ENCODE data around the gene GLRX5. TPM values are rescaled to one million over a fixed set of nuclear protein-coding genes. Genes with fewer than 3 reads are reported as not detected.
A peak's percentile ranks its signal among the peaks of the same experiment; 100 is the strongest.

GLRX5 gene
- polyA plus RNA-seq, 2 donors, result 24.2 to 28.3 TPM

- peak overlapping the region; percentile 26 to 51 for H3K27ac ChIP-seq (ENCODE audit: low read depth in 2 of 2, low read length in 1 of 2)
- peaks cover 0 to 7% of the 10 kb centered on the region in 2 donors for H3K4me1 ChIP-seq (ENCODE audit: control insufficient read depth in 2 of 2, insufficient read depth in 2 of 2, low read length in 1 of 2)
- H3K36me3 ChIP-seq (ENCODE audit: control insufficient read depth in 2 of 2, insufficient read depth in 2 of 2, low read length in 1 of 2), result no peaks in the 10 kb centered on the region
- H3K27me3 ChIP-seq (ENCODE audit: control insufficient read depth in 1 of 2, insufficient read depth in 2 of 2, low read length in 2 of 2), result no peaks in the 10 kb centered on the region
- H3K9me3 ChIP-seq (ENCODE audit: control insufficient read depth in 2 of 2, insufficient read depth in 1 of 2, low read depth in 1 of 2, low read length in 1 of 2), result no peaks in the 10 kb centered on the region
- H3K4me3 ChIP-seq (ENCODE audit: low read depth in 1 of 2, low read length in 2 of 2), result no peak overlapping the region
- WGBS, 2 donors, result 45 to 56% methylated on average over 12 of the region's 12 CpGs
Measured at GRCh38 chr14:95523051-95523814, 11.6 kb upstream of the GLRX5 start.

- no peak overlapping the region for H3K4me3 ChIP-seq (ENCODE audit: low read depth in 1 of 2, low read length in 2 of 2)
- peaks cover 0 to 7% of the 10 kb centered on the region in 2 donors for H3K4me1 ChIP-seq (ENCODE audit: control insufficient read depth in 2 of 2, insufficient read depth in 2 of 2, low read length in 1 of 2)
Measured at GRCh38 chr14:95523815-95524448, 10.9 kb upstream of the GLRX5 start.

DNA sequence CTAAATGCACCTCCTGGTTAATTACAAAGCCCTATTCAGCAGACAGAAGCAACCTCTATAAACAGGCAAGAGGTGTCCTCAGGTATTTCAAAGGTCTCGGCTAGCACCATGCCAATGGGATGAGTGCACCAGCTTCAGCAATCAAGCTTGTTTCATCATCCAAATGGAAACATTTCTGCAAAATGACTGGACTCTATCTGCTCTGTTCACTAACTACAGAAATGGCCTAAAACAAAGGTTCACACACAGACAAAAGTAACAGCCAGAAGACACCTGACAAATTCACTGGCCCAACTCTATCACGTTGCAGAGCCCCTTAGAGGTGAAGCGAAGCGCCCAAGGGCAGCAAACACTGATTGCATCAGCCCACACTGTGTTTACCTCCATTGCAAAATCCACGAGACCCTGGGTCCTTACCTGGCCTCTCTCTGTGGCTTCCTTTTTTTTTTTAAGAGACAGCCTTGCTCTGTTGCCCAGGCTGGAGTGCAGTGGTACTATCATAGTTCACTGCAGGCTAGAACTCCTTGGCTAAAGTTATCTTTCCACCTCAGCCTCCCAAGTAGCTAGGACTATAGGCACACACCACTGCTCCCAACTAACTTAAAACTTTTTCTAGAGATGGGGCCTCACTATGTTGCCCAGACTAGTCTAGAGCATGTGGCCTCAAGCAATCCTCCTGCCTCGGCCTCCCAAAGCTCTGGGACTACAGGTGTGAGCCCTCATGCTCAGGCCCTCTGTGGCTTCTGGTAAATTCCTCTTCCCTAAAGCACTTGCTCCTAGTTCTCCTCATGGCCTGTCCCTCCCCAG, 9.9 kb upstream of the GLRX5 start:
- Histone ChIP-seq H3K36me3 (ENCODE audit: control insufficient read depth in 2 of 2, insufficient read depth in 2 of 2, low read length in 1 of 2) (no peaks in the 10 kb centered on the region), H3K4me1 (ENCODE audit: control insufficient read depth in 2 of 2, insufficient read depth in 2 of 2, low read length in 1 of 2) (peaks cover 0 to 7% of the 10 kb centered on the region in 2 donors), H3K27ac (ENCODE audit: low read depth in 2 of 2, low read length in 1 of 2) (no peak overlapping the region), H3K9me3 (ENCODE audit: control insufficient read depth in 2 of 2, insufficient read depth in 1 of 2, low read depth in 1 of 2, low read length in 1 of 2) (no peaks in the 10 kb centered on the region), H3K4me3 (ENCODE audit: low read depth in 1 of 2, low read length in 2 of 2) (no peak overlapping the region), H3K27me3 (ENCODE audit: control insufficient read depth in 1 of 2, insufficient read depth in 2 of 2, low read length in 2 of 2) (no peaks in the 10 kb centered on the region)
- WGBS, 2 donors, result 80 to 81% methylated on average over 6 of the region's 6 CpGs

More at GRCh38 chr14:95523815-95524448, 10.9 kb upstream of the GLRX5 start:
- Histone ChIP-seq H3K36me3 (ENCODE audit: control insufficient read depth in 2 of 2, insufficient read depth in 2 of 2, low read length in 1 of 2) (no peaks in the 10 kb centered on the region), H3K27me3 (ENCODE audit: control insufficient read depth in 1 of 2, insufficient read depth in 2 of 2, low read length in 2 of 2) (no peaks in the 10 kb centered on the region), H3K9me3 (ENCODE audit: control insufficient read depth in 2 of 2, insufficient read depth in 1 of 2, low read depth in 1 of 2, low read length in 1 of 2) (no peaks in the 10 kb centered on the region), H3K27ac (ENCODE audit: low read depth in 2 of 2, low read length in 1 of 2) (peak overlapping the region; percentile 36 to 51)
- WGBS, 2 donors, result 20 to 39% methylated on average over 11 of the region's 11 CpGs

GRCh38 chr14:95525999-95526398, 8.9 kb upstream of the GLRX5 start:
- Histone ChIP-seq H3K4me3 (ENCODE audit: low read depth in 1 of 2, low read length in 2 of 2) (no peak overlapping the region), H3K9me3 (ENCODE audit: control insufficient read depth in 2 of 2, insufficient read depth in 1 of 2, low read depth in 1 of 2, low read length in 1 of 2) (no peaks in the 10 kb centered on the region), H3K27ac (ENCODE audit: low read depth in 2 of 2, low read length in 1 of 2) (no peak overlapping the region), H3K27me3 (ENCODE audit: control insufficient read depth in 1 of 2, insufficient read depth in 2 of 2, low read length in 2 of 2) (no peaks in the 10 kb centered on the region), H3K4me1 (ENCODE audit: control insufficient read depth in 2 of 2, insufficient read depth in 2 of 2, low read length in 1 of 2) (peaks cover 0 to 7% of the 10 kb centered on the region in 2 donors), H3K36me3 (ENCODE audit: control insufficient read depth in 2 of 2, insufficient read depth in 2 of 2, low read length in 1 of 2) (no peaks in the 10 kb centered on the region)
- WGBS, 2 donors, result 80 to 82% methylated on average over 5 of the region's 5 CpGs

- H3K4me3 ChIP-seq (ENCODE audit: low read depth in 1 of 2, low read length in 2 of 2), result no peak overlapping the region
- H3K27ac ChIP-seq (ENCODE audit: low read depth in 2 of 2, low read length in 1 of 2), result no peak overlapping the region
Measured at GRCh38 chr14:95526483-95527386, 8.1 kb upstream of the GLRX5 start.

GRCh38 chr14:95527387-95528002, 7.4 kb upstream of the GLRX5 start:
- no peak overlapping the region for H3K4me3 ChIP-seq (ENCODE audit: low read depth in 1 of 2, low read length in 2 of 2)
- no peak overlapping the region for H3K27ac ChIP-seq (ENCODE audit: low read depth in 2 of 2, low read length in 1 of 2)
- H3K36me3 ChIP-seq (ENCODE audit: control insufficient read depth in 2 of 2, insufficient read depth in 2 of 2, low read length in 1 of 2), result no peaks in the 10 kb centered on the region
- WGBS, 2 donors, result 55 to 60% methylated on average over 4 of the region's 4 CpGs
- peaks cover 0 to 7% of the 10 kb centered on the region in 2 donors for H3K4me1 ChIP-seq (ENCODE audit: control insufficient read depth in 2 of 2, insufficient read depth in 2 of 2, low read length in 1 of 2)
- H3K9me3 ChIP-seq (ENCODE audit: control insufficient read depth in 2 of 2, insufficient read depth in 1 of 2, low read depth in 1 of 2, low read length in 1 of 2), result no peaks in the 10 kb centered on the region
- no peaks in the 10 kb centered on the region for H3K27me3 ChIP-seq (ENCODE audit: control insufficient read depth in 1 of 2, insufficient read depth in 2 of 2, low read length in 2 of 2)

More at GRCh38 chr14:95526483-95527386, 8.1 kb upstream of the GLRX5 start:
- no peaks in the 10 kb centered on the region for H3K27me3 ChIP-seq (ENCODE audit: control insufficient read depth in 1 of 2, insufficient read depth in 2 of 2, low read length in 2 of 2)
- H3K9me3 ChIP-seq (ENCODE audit: control insufficient read depth in 2 of 2, insufficient read depth in 1 of 2, low read depth in 1 of 2, low read length in 1 of 2), result no peaks in the 10 kb centered on the region
- peaks cover 0 to 7% of the 10 kb centered on the region in 2 donors for H3K4me1 ChIP-seq (ENCODE audit: control insufficient read depth in 2 of 2, insufficient read depth in 2 of 2, low read length in 1 of 2)
- H3K36me3 ChIP-seq (ENCODE audit: control insufficient read depth in 2 of 2, insufficient read depth in 2 of 2, low read length in 1 of 2), result no peaks in the 10 kb centered on the region
- 51 to 53% methylated on average over 9 of the region's 9 CpGs for WGBS, 2 donors

- Histone ChIP-seq H3K27ac (ENCODE audit: low read depth in 2 of 2, low read length in 1 of 2) (no peak overlapping the region), H3K4me3 (ENCODE audit: low read depth in 1 of 2, low read length in 2 of 2) (no peak overlapping the region)
- WGBS, 2 donors, result 85 to 91% methylated on average over 7 of the region's 7 CpGs
Measured at GRCh38 chr14:95529216-95529615, 5.6 kb upstream of the GLRX5 start.

GRCh38 chr14:95530473-95531276, 4.2 kb upstream of the GLRX5 start:
- Histone ChIP-seq H3K36me3 (ENCODE audit: control insufficient read depth in 2 of 2, insufficient read depth in 2 of 2, low read length in 1 of 2) (no peaks in the 10 kb centered on the region), H3K9me3 (ENCODE audit: control insufficient read depth in 2 of 2, insufficient read depth in 1 of 2, low read depth in 1 of 2, low read length in 1 of 2) (no peaks in the 10 kb centered on the region), H3K4me1 (ENCODE audit: control insufficient read depth in 2 of 2, insufficient read depth in 2 of 2, low read length in 1 of 2) (peaks cover 0 to 7% of the 10 kb centered on the region in 2 donors), H3K27me3 (ENCODE audit: control insufficient read depth in 1 of 2, insufficient read depth in 2 of 2, low read length in 2 of 2) (no peaks in the 10 kb centered on the region), H3K4me3 (ENCODE audit: low read depth in 1 of 2, low read length in 2 of 2) (no peak overlapping the region), H3K27ac (ENCODE audit: low read depth in 2 of 2, low read length in 1 of 2) (no peak overlapping the region)
- 69 to 71% methylated on average over 13 of the region's 13 CpGs for WGBS, 2 donors

More at GRCh38 chr14:95529216-95529615, 5.6 kb upstream of the GLRX5 start:
- H3K27me3 ChIP-seq (ENCODE audit: control insufficient read depth in 1 of 2, insufficient read depth in 2 of 2, low read length in 2 of 2), result no peaks in the 10 kb centered on the region
- no peaks in the 10 kb centered on the region for H3K9me3 ChIP-seq (ENCODE audit: control insufficient read depth in 2 of 2, insufficient read depth in 1 of 2, low read depth in 1 of 2, low read length in 1 of 2)
- H3K4me1 ChIP-seq (ENCODE audit: control insufficient read depth in 2 of 2, insufficient read depth in 2 of 2, low read length in 1 of 2), result peaks cover 0 to 6% of the 10 kb centered on the region in 2 donors
- H3K36me3 ChIP-seq (ENCODE audit: control insufficient read depth in 2 of 2, insufficient read depth in 2 of 2, low read length in 1 of 2), result no peaks in the 10 kb centered on the region

Data from esophagus (tissue), 2 donors.